HG03575 (cell line): ENCODE data around the gene RBPJ.
"Not testable (repeated sequence)": the region's sequence is repeated elsewhere in the genome, so short reads cannot be mapped to it uniquely, and the experiment has no call there.

ENCODE experiments used
- ATAC-seq: cut with Tn5 transposase; IDR thresholded peaks from one replicate; pipeline ENCODE4 v1.9.1; 2021; ENCODE audit not compliant: unreplicated experiment, insufficient number of reproducible peaks, low FRiP score; ENCODE audit errors: extremely low read depth

The RBPJ gene

GRCh38 chr4:26300314-26301307, 20.2 kb upstream of the RBPJ start:
- ATAC-seq = no peak

- no peak for ATAC-seq
Observed at GRCh38 chr4:26302031-26302899, 18.5 kb upstream of the RBPJ start.

GRCh38 chr4:26303008-26303407, 17.8 kb upstream of the RBPJ start:
- ATAC-seq = no peak

- ATAC-seq = no peak
Observed at GRCh38 chr4:26307037-26307800, 13.6 kb upstream of the RBPJ start.

- no peak for ATAC-seq
Observed at GRCh38 chr4:26308568-26308967, 12.2 kb upstream of the RBPJ start.

GRCh38 chr4:26310264-26310663, 10.6 kb upstream of the RBPJ start:
- no peak for ATAC-seq

GRCh38 chr4:26311633-26312032, 9.2 kb upstream of the RBPJ start:
- no peak for ATAC-seq

GRCh38 chr4:26315316-26315932, 5.4 kb upstream of the RBPJ start:
- ATAC-seq = not testable (repeated sequence)

- no peak for ATAC-seq
Observed at GRCh38 chr4:26317766-26318165, 3.0 kb upstream of the RBPJ start.

GRCh38 chr4:26319467-26319948, 1.3 kb upstream of the RBPJ start:
- peak; percentile 28 for ATAC-seq

- no peak for ATAC-seq
Observed at GRCh38 chr4:26319949-26320537, 771 bp upstream of the RBPJ start.

- ATAC-seq = no peak
Observed at GRCh38 chr4:26321373-26322221, 783 bp downstream of the RBPJ start.

GRCh38 chr4:26322346-26322745, 1.5 kb downstream of the RBPJ start:
- no peak for ATAC-seq

GRCh38 chr4:26323821-26324220, 3.0 kb downstream of the RBPJ start:
- no peak for ATAC-seq

GRCh38 chr4:26325191-26325590, 4.4 kb downstream of the RBPJ start:
- ATAC-seq = no peak

GRCh38 chr4:26326791-26327190, 6.0 kb downstream of the RBPJ start:
- no peak for ATAC-seq

GRCh38 chr4:26330186-26330787, 9.5 kb downstream of the RBPJ start:
- ATAC-seq = no peak
